BJ (cell line): ENCODE data around the gene RPS6KA2. TPM values are rescaled to one million over a fixed set of nuclear protein-coding genes. Genes with fewer than 3 reads are reported as not detected.
A peak's percentile ranks its signal among the peaks of the same experiment; 100 is the strongest.

Experiments used
- CTCF ChIA-PET: fragments of 350-600 bp; formaldehyde crosslinking; extraction: SDS; loops from one replicate; lab custom pipeline; 2021; ENCODE audit warnings: antibody characterized with exemption, inconsistent platforms; lab: Yijun Ruan, JAX
- POLR2A ChIA-PET: fragments of 300-600 bp; sonication (Branson Sonifier 250); formaldehyde crosslinking; extraction: SDS; loops from one replicate; lab custom pipeline; 2021; ENCODE audit warnings: antibody characterized with exemption; lab: Charles Lee
- DNase-seq: peaks from one replicate; pipeline ENCODE4 v3.0.0-alpha.2; 2011; ENCODE audit warnings: low read depth
- H3K27me3 ChIP-seq: 2 replicates; pipeline ENCODE4 v1.6.0; 2011; ENCODE audit warnings: low read length; ENCODE audit not compliant: control insufficient read depth, insufficient read depth
- H3K36me3 ChIP-seq: 2 replicates; pipeline ENCODE4 v1.5.1; 2011; ENCODE audit warnings: low read length; ENCODE audit not compliant: control insufficient read depth, insufficient read depth
- H3K4me3 ChIP-seq: 2 replicates; pipeline ENCODE4 v1.5.1; 2011; ENCODE audit warnings: low read depth, mild to moderate bottlenecking, control low read depth, low read length
- polyA plus RNA-seq: library from polyadenylated mRNA; depleted of rRNA; stranded (reverse); fragments of >200 nt; gene quantifications from 2 replicates; pipeline ENCODE4 v1.2.3, GENCODE V29; 2011
- TF ChIP-seq, protein P1 (sequence below): IDR thresholded peaks from 2 replicates; pipeline ENCODE4 v1.5.1; 2011; ENCODE audit warnings: low read depth, mild to moderate bottlenecking, control low read depth, inconsistent platforms, low read length, moderate library complexity; ENCODE audit not compliant: insufficient read depth

The RPS6KA2 gene
- polyA plus RNA-seq, 1 experiment = 80.8 TPM

- DNase-seq = no peak
- ChIA-PET POLR2A (no interaction called here), CTCF (interaction anchor here (0.9 to 2.1 kb wide), 3 partner anchors 12 to 19 kb away, joined by 3 to 6 read pairs (median 3); no protein-coding TSS in a partner anchor)
- Histone ChIP-seq H3K36me3 (no peaks in the 10 kb centered on the region), H3K4me3 (no peak overlapping the region), H3K27me3 (no peaks in the 10 kb centered on the region)
- TF ChIP-seq, protein P1, sequence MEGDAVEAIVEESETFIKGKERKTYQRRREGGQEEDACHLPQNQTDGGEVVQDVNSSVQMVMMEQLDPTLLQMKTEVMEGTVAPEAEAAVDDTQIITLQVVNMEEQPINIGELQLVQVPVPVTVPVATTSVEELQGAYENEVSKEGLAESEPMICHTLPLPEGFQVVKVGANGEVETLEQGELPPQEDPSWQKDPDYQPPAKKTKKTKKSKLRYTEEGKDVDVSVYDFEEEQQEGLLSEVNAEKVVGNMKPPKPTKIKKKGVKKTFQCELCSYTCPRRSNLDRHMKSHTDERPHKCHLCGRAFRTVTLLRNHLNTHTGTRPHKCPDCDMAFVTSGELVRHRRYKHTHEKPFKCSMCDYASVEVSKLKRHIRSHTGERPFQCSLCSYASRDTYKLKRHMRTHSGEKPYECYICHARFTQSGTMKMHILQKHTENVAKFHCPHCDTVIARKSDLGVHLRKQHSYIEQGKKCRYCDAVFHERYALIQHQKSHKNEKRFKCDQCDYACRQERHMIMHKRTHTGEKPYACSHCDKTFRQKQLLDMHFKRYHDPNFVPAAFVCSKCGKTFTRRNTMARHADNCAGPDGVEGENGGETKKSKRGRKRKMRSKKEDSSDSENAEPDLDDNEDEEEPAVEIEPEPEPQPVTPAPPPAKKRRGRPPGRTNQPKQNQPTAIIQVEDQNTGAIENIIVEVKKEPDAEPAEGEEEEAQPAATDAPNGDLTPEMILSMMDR = no peak
Measured at GRCh38 chr6:166599205-166599604, 27.8 kb downstream of the RPS6KA2 start.

- TF ChIP-seq, protein P1 = no peak
- no peak overlapping the region for H3K4me3 ChIP-seq
- peak; percentile 91 for DNase-seq
- no peaks in the 10 kb centered on the region for H3K27me3 ChIP-seq
- no peaks in the 10 kb centered on the region for H3K36me3 ChIP-seq
- CTCF ChIA-PET = interaction anchor here (0.9 to 2.1 kb wide), 2 partner anchors 13 to 20 kb away, joined by 3 to 6 read pairs; no protein-coding TSS in a partner anchor
- POLR2A ChIA-PET = no interaction called here
Measured at GRCh38 chr6:166598441-166599138, 28.5 kb downstream of the RPS6KA2 start.

- no peaks in the 10 kb centered on the region for H3K27me3 ChIP-seq
- no peak overlapping the region for H3K4me3 ChIP-seq
- TF ChIP-seq, protein P1 = no peak
- H3K36me3 ChIP-seq = no peaks in the 10 kb centered on the region
- CTCF ChIA-PET = interaction anchor here (0.9 to 2.1 kb wide), 4 partner anchors 13 to 28 kb away, joined by 3 to 6 read pairs (median 4); no protein-coding TSS in a partner anchor
- POLR2A ChIA-PET = no interaction called here
- DNase-seq = no peak
Measured at GRCh38 chr6:166597711-166598440, 29.2 kb downstream of the RPS6KA2 start.

- CTCF ChIA-PET = interaction anchor here (1.4 to 1.5 kb wide), 2 partner anchors 14 to 29 kb away, joined by 4 to 5 read pairs; no protein-coding TSS in a partner anchor
- Histone ChIP-seq H3K4me3 (no peak overlapping the region), H3K27me3 (no peaks in the 10 kb centered on the region), H3K36me3 (no peaks in the 10 kb centered on the region)
- no peak for DNase-seq
- POLR2A ChIA-PET = no interaction called here
- TF ChIP-seq, protein P1 = no peak
Measured at GRCh38 chr6:166596776-166597507, 30.1 kb downstream of the RPS6KA2 start.

DNA sequence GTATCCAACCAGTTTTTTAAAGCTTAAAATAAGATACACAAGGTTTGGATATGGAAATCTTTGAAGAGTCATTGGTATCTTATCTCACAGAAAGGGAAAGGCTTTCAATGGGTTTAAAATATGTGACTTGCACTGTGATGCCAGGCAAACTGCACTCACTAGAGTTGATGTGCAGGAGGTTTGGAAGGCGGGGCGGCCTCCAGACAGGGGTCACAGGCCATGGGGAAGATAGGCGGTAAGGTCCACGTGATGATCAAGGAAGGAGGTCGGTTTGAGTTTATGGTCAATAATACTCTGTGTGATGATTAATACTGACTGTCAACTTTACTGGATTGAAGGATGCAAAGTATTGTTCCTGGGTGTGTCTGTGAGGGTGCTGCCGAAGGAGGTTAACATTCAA, 31.1 kb downstream of the RPS6KA2 start:
- no peaks in the 10 kb centered on the region for H3K36me3 ChIP-seq
- CTCF ChIA-PET = interaction anchor here (1.0 to 1.4 kb wide), 2 partner anchors 18 to 34 kb away, joined by 3 read pairs; no protein-coding TSS in a partner anchor
- TF ChIP-seq, protein P1 = no peak
- POLR2A ChIA-PET = no interaction called here
- no peak for DNase-seq
- no peaks in the 10 kb centered on the region for H3K27me3 ChIP-seq
- no peak overlapping the region for H3K4me3 ChIP-seq
